Measurements from ENCODE around the gene C22orf39.

Gene C22orf39

GRCh38 chr22:19477321-19478044, 30.0 kb upstream of the C22orf39 start:
- no peak for DNase-seq (ENCODE audit: low read depth, low spot score)

DNA sequence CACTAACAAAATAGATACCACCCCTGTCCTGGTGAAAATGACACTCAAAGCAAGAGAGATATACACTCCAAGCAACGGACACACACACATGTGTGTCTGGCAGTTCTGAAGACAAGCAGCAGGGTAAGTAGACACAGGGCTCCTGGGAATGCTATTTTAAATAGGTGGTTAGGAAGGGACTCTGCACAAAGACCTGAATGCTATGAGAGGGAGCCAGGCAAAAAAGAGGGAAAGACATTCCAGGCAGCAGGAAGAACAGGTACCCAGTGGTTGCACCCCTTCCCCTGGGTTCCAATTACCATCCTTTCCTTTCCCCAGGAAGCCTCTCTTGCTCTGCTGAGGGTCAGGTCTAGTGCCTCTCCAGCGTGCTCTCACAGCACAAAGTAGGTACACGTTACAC, 28.5 kb upstream of the C22orf39 start:
- DNase-seq (ENCODE audit: low read depth, low spot score) = no peak

GRCh38 chr22:19473578-19473977, 26.1 kb upstream of the C22orf39 start:
- no peak for DNase-seq (ENCODE audit: low read depth, low spot score)

DNA sequence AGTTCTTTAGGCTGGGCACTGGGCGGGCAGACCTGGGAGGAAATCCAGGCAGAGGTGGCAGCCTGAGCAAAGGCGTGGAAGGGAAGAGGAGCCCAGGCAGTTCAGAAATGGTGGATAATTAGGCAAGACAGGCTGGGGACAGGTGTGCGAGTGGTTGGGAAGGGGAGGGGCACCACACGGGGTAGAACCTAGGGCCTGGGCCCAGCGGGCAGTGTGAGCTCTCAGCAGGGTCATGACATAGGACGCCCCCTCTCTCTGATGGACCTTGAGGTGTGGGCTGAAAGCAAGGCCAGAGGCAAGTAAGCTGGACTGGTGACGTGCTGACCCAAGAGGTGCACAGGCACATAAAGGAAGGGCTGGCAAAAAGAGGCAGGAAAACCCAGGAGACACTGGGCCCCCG, 24.7 kb upstream of the C22orf39 start:
- DNase-seq (ENCODE audit: low read depth, low spot score) = no peak

DNA sequence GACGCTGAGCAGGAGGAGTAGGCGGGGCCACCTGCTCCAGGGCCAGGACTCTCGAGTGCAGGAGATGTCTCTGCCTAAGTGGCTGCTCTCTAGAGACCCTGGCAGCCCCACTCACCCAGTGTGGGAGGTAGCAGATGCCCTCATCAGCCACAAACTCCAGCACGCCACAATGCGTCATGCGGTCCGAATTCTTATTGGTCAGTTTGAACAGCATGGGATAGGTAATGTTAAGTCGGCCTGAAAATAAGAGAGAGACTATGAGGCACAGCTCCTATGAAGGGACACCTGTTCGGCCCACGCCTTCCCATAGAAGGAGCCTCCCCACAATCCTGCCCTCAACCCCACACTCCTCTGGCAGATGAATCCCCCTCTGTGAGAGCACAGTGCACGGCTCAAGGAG, 24.1 kb upstream of the C22orf39 start:
- no peak for DNase-seq (ENCODE audit: low read depth, low spot score)

DNA sequence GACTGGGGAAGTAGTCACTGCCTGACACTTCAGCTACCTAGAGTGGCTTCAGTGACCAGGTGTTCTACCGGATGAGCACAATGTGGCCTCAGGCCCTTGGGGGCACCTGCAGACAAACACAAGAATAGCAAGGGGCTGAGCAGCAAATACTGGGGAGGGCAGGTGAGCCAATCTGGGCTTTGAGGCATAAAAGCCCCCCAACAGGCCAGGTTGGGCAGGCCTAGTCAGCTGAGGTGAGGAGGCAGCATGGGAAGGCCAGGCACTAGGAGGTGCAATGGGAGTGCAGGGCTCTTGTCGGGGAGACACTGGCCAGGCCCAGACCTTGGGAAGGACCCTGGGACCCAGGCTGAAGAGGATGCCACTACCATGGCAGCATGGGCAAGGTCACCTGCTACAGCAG, 22.5 kb upstream of the C22orf39 start:
- no peak for DNase-seq (ENCODE audit: low read depth, low spot score)

DNA sequence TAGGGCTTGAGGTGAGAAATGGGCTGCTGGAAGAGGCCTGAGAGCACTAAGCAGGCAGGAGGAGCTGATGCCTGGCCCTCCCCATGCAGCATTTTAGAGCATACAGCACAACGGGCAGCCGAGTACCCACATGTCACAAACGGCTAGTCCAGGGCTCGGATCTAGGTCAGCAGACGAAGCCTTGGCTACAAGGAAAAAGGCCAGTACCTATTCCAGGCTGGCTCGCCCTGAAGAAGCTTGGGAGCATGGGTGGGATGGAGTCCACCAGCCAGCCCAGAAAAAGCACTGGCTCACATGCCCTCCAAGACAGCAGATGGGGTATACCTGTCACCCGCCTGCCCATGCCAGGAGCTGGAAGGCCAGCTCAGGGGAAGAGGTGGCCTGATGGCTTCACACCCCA, 21.9 kb upstream of the C22orf39 start:
- DNase-seq (ENCODE audit: low read depth, low spot score) = no peak

DNA sequence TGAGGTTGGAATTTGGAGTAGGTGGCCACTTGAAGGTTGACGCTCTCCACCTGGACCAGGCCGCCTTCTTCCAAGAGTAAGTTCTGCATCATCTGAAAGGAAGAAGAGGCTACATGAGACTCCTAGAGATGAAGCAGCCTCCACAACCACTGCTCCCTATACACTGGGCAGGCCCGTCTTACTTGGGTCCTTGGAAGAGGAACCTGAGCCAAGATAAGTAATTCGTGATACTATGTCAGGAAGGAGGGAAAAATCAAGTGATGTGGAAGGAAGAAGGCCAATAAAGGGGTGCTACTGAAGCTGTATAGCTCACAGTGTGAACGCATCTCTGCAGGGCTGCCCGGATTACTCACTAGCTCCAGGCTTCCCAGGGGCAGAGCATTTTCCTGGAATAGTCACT, 20.4 kb upstream of the C22orf39 start:
- DNase-seq (ENCODE audit: low read depth, low spot score) = no peak

DNA sequence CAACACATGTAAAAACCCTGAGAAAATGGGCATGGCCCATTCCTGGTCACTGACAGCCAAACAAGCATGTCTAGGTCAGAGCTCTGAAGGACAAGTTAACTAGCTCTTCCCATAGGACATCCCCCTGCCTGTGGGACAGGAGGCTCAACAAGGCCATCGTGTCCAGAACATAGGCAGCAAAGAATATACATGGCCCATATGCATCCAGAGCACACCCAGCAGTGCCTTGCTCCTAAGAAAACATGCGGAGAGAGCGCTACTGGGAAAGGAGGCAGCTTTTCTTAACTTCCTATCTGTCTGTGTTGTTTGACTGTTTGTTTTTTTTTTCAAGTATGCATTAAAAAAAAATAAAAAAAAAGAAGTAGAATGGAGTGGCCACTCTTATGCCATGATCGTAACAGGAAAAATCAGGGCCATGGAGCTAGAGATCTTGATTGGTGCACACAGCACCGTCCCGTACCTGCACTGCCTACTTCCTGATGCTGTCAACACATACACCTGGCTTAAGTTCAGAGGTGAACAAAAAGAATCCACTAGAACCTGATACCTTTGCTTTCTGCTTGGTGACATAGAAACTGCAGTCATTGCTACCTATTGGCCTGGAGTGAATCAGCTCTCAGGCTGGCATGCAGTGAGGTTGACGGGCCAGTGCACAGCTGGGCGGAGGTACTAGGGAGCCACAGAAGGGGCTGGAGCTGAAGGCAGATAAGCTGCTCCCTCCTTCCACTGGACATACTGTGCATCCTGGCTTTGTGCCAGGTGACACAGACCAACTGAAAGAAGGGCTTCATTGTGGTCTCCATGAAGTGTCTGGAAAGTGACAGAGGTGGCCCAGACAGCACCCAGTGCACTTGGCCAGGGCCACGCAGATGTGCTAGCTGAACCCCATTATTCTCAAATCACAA, 19.6 kb upstream of the C22orf39 start:
- DNase-seq (ENCODE audit: low read depth, low spot score) = no peak

DNA sequence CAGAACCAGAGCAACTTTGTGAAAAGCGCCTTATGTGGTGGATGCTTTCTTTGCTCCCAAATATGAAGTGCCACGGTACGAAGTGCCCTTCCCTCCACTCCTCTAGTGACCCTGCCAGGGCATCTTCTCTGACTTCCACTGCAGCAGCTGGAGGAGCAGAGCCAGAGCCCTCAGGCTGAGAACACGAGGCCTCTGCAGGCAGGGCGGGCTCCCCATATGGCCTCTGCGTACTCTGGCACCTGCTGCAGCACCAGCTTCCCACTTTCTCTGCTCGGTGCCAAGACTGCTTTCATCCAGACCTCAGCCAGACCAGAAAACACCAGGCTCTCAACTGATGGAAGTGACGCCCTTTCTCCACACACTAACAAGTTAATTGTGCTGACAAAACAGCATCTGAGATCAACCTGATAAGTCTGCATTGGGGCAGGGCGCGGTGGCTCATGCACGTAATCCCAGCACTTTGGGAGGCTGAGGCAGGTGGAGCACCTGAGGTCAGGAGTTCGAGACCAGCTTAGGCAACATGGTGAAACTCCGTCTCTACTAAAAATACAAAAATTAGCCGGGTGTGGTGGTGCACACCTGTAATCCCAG, 18.7 kb upstream of the C22orf39 start:
- DNase-seq (ENCODE audit: low read depth, low spot score) = no peak

DNA sequence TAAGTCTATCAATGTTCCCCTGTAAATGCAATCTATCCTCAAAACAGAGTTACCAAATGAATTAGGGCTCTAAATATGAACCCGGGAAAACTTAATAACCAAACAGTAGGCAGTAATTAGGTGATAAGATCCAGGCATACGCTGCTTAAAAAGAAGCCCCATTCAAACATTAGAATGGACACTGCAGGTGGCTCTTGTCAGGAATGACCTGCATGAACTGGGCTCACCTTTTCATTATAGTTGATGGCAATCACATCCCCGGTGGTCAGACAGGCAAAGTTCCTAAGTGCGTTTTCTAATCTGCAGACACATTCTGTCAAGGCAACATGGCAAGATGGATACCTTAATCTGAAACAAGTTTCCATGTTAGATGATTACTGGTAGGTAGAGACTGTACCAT, 17.5 kb upstream of the C22orf39 start:
- no peak for DNase-seq (ENCODE audit: low read depth, low spot score)

DNA sequence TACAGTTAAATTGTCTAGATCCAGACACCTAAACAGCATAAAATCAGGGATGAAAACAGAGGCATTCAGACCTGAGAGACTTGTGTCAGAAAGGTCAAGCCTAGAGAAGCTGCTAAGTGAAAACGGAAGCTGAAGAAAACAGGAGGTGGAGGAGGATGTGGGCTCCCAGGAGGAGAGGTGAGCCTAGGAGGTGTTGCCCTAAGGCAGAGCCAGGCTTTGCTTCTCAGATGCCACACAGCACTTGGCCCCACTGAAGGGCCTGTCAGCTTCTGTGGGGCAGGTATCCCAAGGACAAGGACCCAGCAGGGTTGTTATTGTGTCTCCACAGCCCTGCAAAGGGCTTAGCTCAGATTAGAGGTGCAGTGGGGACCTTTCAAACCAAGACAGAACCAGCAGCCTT, 17.0 kb upstream of the C22orf39 start:
- DNase-seq (ENCODE audit: low read depth, low spot score) = no peak

GRCh38 chr22:19463491-19464469, 16.3 kb upstream of the C22orf39 start:
- DNase-seq (ENCODE audit: low read depth, low spot score) = peak; percentile 56

- DNase-seq (ENCODE audit: low read depth, low spot score) = no peak
Observed at GRCh38 chr22:19463008-19463407, 15.5 kb upstream of the C22orf39 start.

DNA sequence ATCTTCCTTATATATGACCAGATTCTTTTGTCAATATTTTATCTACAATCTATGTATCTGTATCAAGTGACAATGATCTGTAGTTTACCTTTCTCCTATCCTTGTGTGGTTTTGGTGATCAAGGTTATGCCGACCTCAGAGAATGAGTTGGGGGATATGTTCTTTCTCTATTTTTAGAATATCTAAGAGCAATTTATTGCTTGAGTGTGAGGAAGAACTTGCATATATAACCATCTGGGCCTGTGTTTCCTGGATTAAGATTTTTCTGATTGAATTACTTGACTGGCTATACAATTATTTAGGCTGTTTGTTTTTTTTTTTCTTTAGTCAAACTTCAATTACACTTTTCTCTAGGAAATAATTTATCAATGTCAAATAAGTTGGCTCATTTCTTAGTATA, 14.0 kb upstream of the C22orf39 start:
- no peak for DNase-seq (ENCODE audit: low read depth, low spot score)

- no peak for DNase-seq (ENCODE audit: low read depth, low spot score)
Observed at GRCh38 chr22:19460036-19460435, 12.5 kb upstream of the C22orf39 start.

GRCh38 chr22:19457828-19458428, 10.4 kb upstream of the C22orf39 start:
- DNase-seq (ENCODE audit: low read depth, low spot score) = no peak

DNA sequence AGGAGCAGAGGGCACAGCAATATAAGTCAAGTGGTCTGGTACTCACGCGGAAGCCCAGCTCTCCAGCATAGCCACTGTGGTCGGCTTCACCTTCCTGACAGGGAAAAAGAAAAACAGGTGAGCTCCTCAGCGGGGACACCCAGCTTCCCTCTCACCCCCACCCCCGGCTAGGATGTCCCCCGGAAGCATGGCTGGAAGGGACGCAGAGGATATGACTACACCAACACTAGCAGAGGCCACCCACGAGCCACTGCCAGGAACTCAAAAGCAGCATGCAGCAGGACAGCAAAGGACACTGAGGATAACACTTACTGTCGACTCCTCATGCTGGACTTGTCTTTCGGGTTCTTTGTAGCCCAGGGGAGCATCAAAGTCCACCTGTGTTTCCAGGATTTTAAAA, 9.0 kb upstream of the C22orf39 start:
- DNase-seq (ENCODE audit: low read depth, low spot score) = no peak

GRCh38 chr22:19455585-19456370, 8.3 kb upstream of the C22orf39 start:
- no peak for DNase-seq (ENCODE audit: low read depth, low spot score)

GRCh38 chr22:19455033-19455432, 7.5 kb upstream of the C22orf39 start:
- DNase-seq (ENCODE audit: low read depth, low spot score) = no peak

Data from astrocyte of the hippocampus (primary cell).